GM21515 (cell line): ENCODE measurements around the gene HSP90AA1.
"Not testable (repeated sequence)": the region's sequence is repeated elsewhere in the genome, so short reads cannot be mapped to it uniquely, and the experiment has no call there.

Experiments used
- ATAC-seq: cut with Tn5 transposase; IDR thresholded peaks from one replicate; pipeline ENCODE4 v1.9.1; 2021; ENCODE audit not compliant: unreplicated experiment

HSP90AA1 gene

DNA sequence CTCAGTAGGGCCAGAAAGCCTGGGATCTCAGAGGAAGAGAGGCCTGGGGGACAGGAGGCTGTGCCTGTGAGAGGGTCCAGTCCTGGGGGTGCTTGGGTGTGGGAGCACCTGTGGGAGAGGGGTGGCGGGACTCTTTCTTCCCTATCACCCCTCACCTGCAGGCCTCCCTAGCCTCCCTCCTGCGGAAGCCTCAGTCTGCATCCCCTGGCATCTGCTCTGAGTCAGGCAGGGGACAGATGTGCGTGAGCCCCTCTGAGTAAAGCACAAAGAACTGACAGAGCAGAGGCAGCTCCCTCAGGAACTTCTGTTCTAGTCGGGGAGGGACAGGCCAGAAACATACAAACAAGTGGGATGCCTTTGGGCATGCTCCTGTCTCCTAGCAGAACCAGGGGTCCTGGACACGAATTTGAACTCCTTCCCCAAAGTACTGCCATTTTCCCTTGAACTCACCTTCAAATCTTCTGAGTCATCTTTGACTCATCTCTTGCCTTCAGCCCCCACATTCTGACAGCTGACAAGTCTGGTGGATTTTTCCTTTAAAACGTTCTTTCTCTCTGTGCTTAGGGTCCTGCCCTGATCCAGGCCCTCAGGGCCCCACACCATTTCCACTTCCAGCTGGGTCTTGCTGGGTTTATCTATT lies 8.5 kb upstream of the HSP90AA1 start:
- no peak for ATAC-seq

- no peak for ATAC-seq
Measured at GRCh38 chr14:102094101-102094500, 7.3 kb upstream of the HSP90AA1 start.

GRCh38 chr14:102092806-102093205 lies 6.0 kb upstream of the HSP90AA1 start:
- no peak for ATAC-seq

DNA sequence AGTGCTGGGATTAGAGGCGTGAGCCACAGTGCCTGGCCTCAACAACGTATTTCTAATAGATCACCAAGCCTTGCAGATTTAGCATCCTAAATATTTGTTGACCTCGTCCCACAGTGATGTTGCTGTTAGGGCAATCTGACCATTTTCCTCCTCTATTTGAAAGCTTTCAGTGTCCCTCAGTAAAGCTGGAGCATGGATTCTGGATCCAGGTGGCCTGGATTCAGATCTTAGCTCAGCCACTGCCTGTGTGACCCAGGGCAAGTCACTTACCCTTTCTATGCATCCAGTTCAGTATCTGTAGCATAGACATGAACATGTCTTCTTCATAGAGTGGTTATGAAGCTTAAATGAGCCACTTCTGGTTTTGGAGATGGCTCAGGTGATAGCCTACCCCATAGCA lies 3.9 kb upstream of the HSP90AA1 start:
- ATAC-seq: no peak

DNA sequence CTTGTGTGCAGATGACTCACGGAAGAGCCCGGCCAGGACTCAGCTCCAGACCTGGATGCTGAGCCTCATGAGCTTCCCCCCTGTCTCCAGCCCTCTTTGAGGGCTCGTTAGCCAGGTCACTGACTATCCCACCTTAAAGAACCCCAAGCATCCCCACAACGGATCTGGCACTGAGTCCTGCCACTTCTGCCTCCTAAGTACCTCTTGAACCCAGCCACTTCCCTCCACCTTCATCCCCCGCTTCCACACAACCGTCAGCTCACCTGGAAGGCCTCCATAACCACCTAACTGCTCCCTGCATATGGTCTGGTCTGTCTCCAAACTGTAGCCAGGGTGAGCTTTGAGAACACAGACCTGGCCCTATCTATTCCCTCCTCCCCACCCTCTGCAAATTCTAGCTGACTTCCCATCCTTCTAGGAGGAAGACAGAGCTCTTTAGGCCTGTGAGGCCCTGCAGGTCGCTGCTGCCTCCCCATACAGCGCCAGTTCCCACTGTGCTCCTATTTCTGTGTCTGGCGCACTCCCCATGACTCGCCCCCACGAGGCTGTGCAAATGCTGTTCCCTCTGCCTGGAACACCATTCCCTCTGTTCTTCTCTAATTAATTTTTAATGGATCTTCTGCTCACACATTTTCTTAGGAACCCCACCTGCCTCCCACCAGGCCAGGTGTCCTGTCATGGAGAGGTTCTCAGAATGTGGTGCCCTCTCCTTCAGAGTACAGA lies 2.9 kb upstream of the HSP90AA1 start:
- ATAC-seq: no peak

GRCh38 chr14:102088012-102088792 lies 1.4 kb upstream of the HSP90AA1 start:
- ATAC-seq: no peak

DNA sequence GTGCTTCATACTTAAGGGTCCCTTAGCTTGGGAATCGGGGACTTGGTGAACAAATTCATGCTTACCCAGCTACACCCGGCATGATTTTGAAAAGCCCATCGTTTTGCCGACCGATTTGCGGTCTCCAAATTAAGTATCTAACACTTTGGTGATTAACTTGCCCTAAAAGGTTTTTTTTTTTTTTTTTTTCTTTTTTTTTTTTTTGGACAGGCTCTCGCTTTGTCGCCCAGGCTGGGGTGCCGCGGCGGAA lies 843 bp upstream of the HSP90AA1 start:
- ATAC-seq: no peak

DNA sequence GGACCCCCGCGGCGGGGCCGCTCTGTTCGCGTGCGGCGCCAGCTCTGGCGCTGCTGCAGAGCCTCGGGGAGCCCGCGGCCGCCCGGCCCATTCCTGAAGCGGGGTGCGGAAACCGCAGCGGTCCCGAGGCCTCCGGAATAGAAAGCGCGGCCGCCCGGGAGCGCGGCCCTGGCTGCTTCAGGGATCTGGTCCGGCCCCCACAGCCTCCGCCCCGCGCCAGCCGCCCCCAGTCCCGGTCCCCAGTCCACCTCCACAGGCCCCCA lies 204 bp downstream of the HSP90AA1 start:
- no peak for ATAC-seq

DNA sequence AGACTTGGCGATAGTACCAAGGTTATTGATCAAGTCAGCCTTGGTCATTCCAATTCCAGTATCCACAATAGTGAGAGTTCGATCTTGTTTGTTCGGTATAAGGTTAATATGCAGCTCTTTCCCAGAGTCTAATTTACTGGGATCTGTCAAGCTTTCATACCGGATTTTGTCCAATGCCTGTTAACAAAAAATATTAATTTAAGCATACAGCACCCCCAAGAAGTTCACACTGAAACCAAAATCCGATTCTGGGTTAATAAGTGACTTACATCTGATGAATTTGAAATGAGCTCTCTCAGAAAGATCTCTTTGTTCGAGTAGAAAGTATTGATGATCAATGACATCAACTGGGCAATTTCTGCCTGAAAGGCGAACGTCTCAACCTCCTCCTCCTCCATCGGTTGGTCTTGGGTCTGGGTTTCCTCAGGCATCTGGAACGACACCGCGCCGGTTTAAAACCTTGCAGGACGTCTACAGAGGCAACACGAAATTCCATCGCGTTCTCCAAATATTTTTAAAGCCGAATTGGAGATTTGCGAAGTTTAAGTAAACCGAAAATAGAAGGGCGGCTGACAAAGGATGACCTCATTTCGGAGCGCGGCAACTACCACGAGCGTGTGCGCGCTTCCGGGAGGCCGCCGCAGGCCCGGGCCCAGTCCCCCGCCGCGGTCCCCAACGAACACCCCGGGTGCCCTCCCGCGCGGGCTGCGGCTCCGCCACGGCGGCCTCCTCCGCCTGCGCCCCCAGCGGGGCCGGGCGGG lies 716 bp downstream of the HSP90AA1 start:
- peak; percentile 29 for ATAC-seq

DNA sequence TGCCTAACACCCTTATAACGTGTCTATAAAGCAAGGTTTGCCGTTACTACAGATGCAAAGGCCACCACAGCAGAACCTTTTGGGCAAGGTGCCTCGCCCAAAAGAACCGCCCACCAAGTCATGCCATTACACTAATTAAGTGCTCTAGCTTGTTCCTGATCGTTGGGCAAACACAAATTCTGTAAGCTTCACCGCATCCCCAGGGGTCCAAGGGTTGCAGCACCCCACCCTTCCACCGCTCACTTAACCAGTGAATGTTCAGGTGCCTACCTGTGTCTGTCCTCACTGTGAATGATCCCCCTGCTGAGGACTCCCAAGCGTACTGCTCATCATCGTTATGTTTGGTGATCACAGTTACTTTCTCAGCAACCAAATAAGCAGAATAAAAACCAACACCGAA lies 1.4 kb downstream of the HSP90AA1 start:
- no peak for ATAC-seq

- ATAC-seq: no peak
Measured at GRCh38 chr14:102084931-102085330, 1.9 kb downstream of the HSP90AA1 start.

- ATAC-seq: not testable (repeated sequence)
Measured at GRCh38 chr14:102084522-102084921, 2.3 kb downstream of the HSP90AA1 start.

- no peak for ATAC-seq
Measured at GRCh38 chr14:102081231-102082080, 5.4 kb downstream of the HSP90AA1 start.

DNA sequence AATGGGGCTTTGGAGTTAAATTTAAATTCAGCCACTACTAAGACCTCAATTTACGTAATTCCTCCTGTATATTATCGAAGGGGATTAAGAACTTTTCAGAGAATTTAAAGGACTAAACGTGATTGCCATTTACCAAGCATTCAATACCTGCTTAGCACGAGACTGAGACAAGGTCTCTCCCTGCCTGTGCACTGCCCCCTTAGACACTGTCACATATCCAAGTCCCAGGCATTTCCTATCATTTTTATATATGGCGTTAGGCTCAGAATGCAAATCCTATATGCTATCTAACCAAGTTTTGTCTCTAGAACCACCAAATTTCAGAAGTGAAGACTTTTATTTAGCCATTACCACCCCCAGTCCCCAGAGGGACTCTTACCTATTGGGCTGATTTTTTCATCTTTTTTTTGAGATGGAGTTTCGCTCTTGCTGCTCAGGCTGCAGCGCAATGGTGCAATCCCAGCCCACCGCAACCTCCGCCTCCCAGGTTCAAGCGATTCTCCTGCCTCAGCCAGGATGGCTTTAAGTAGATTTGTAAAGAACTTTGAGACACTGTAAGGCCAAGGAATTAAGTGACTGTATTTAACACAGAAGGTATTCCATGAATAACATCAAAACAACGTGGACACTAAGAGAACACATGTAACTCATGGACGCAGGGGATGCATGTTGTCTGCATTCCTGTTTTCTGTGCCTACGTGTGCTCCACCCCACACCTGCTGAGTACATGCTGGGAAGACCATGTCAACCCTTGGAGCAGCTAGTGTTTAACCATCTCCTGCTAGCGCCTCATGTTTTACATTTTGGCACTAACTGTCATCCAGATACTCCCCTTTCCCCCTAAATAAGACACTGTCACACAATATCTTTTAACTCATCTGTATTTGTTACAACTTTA lies 6.4 kb downstream of the HSP90AA1 start:
- no peak for ATAC-seq

DNA sequence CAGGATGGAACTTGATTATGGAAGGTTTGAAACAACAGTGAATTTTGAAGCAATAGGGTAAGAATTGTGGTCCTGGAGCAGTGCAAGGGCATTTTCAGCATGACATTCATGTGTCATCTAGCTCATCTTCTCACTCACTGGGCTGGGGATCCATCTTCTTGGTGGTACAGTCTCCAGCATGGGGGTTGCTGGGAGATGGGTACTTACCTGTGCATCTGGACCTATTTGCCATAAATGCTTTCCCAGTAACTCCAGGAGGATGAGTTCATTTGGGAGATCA lies 7.2 kb downstream of the HSP90AA1 start:
- no peak for ATAC-seq

- ATAC-seq: no peak
Measured at GRCh38 chr14:102078831-102079699, 7.8 kb downstream of the HSP90AA1 start.

DNA sequence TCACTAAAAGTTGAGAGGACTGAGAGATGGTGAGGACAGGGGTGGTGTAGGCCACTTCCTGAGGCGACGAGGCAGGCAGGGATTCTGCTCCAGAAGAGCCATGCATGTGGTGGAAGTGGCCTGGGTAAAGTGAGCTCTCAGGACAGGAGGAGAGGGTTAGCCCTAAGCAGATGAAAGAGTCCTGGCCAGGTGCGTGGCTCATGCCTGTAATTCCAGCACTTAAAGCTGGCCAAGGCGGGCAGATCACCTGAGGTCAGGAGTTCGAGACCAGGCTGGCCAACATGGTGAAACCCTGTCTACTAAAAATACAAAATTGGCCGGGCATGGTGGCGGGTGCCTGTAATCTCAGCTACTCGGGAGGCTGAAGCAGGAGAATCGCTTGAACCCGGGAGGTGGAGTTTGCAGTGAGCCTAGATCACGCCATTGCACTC lies 8.5 kb downstream of the HSP90AA1 start:
- ATAC-seq: not testable (repeated sequence)

GRCh38 chr14:102077382-102077709 lies 9.5 kb downstream of the HSP90AA1 start:
- ATAC-seq: no peak

DNA sequence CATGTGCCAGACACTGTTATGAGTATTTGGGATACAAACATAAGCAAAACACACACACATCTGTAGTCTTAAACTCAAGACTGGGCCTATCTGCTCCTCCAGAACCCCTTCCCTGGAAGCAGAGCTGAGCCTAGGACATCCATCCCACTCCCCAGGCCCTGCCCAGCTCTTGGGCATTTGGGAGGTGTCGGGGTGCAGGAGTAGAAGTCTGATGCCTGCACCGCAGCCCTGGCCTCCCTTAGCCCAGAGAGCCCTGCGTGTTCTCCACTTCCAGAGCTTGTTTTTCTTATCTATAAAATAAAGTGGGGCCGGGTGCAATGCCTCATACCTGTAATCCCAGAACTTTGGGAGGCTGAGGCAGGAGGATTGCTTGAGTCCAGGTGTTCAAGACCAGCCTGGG lies 11.7 kb downstream of the HSP90AA1 start:
- ATAC-seq: no peak
